Muscle layer of duodenum (tissue), 2 donors: ENCODE results near the gene SPATA7.

Experiments
- H3K27ac ChIP-seq: one replicate; pipeline ENCODE4 v1.7.0; 2013; ENCODE audit warnings: mild to moderate bottlenecking, low read length
- H3K27me3 ChIP-seq: one replicate; pipeline ENCODE4 v1.7.0; 2013; ENCODE audit warnings: low read depth, mild to moderate bottlenecking, control low read depth, low read length
- H3K36me3 ChIP-seq, 2 donors: one replicate each; pipeline ENCODE4 v1.7.0; 2013; ENCODE audit warnings: low read length in 2 of 2, control low read depth in 1 of 2, mild to moderate bottlenecking in 1 of 2; ENCODE audit not compliant: insufficient read depth in 2 of 2, control insufficient read depth in 1 of 2
- H3K4me1 ChIP-seq, 2 donors: one replicate each; pipeline ENCODE4 v1.7.0; 2013; ENCODE audit warnings: low read length in 2 of 2, mild to moderate bottlenecking in 2 of 2, control low read depth in 1 of 2, moderate library complexity in 1 of 2; ENCODE audit not compliant: insufficient read depth in 2 of 2, control insufficient read depth in 1 of 2
- H3K4me3 ChIP-seq, 2 donors: one replicate each; pipeline ENCODE4 v1.7.0; 2013; ENCODE audit warnings: low read length in 2 of 2, low read depth in 1 of 2, mild to moderate bottlenecking in 1 of 2
- H3K9me3 ChIP-seq, 2 donors: one replicate each; pipeline ENCODE4 v1.7.0; 2013; ENCODE audit warnings: low read length in 2 of 2, control low read depth in 1 of 2, mild to moderate bottlenecking in 1 of 2; ENCODE audit not compliant: control insufficient read depth in 1 of 2
- donor health status: healthy.

SPATA7 gene

GRCh38 chr14:88420187-88420586, 34.7 kb downstream of the SPATA7 start:
- H3K9me3 ChIP-seq: peaks cover 0 to 12% of the 10 kb centered on the region in 2 donors
- peaks cover 5 to 31% of the 10 kb centered on the region in 2 donors for H3K36me3 ChIP-seq
- no peaks in the 10 kb centered on the region for H3K4me1 ChIP-seq
- no peak overlapping the region for H3K4me3 ChIP-seq
- H3K27ac ChIP-seq: no peak overlapping the region
- H3K27me3 ChIP-seq: no peaks in the 10 kb centered on the region

GRCh38 chr14:88421286-88421685, 35.8 kb downstream of the SPATA7 start:
- Histone ChIP-seq H3K4me1 (no peaks in the 10 kb centered on the region), H3K4me3 (no peak overlapping the region), H3K36me3 (peaks cover 5 to 23% of the 10 kb centered on the region in 2 donors), H3K27ac (no peak overlapping the region), H3K9me3 (peaks cover 0 to 6% of the 10 kb centered on the region in 2 donors), H3K27me3 (no peaks in the 10 kb centered on the region)

DNA sequence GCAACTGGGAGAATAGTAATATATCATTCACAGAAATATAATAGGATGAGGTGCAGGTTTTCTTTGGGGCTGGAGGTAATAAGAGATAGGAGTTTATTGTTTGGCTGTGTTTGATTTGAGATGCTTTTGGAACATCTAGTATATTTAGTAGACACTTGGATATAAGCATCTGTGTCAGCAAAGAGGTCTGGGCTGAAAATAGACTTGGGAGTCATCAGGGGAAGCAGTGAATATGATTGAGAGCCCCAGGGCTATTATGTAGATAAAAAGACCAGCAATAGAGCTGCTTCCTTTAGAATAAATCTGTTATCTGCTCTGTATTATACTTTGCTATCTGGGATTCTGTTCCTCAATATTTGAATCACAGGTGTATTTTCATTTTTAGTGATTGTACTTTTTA, 36.6 kb downstream of the SPATA7 start:
- no peaks in the 10 kb centered on the region for H3K4me1 ChIP-seq
- no peak overlapping the region for H3K4me3 ChIP-seq
- no peak overlapping the region for H3K27ac ChIP-seq
- H3K27me3 ChIP-seq: no peaks in the 10 kb centered on the region
- H3K9me3 ChIP-seq: peaks cover 0 to 6% of the 10 kb centered on the region in 2 donors
- peaks cover 0 to 16% of the 10 kb centered on the region in 2 donors for H3K36me3 ChIP-seq

GRCh38 chr14:88422919-88423650, 37.6 kb downstream of the SPATA7 start:
- Histone ChIP-seq H3K9me3 (peaks cover 0 to 4% of the 10 kb centered on the region in 2 donors), H3K36me3 (peaks cover 0 to 7% of the 10 kb centered on the region in 2 donors), H3K4me1 (no peaks in the 10 kb centered on the region), H3K4me3 (no peak overlapping the region), H3K27ac (no peak overlapping the region), H3K27me3 (no peaks in the 10 kb centered on the region)

DNA sequence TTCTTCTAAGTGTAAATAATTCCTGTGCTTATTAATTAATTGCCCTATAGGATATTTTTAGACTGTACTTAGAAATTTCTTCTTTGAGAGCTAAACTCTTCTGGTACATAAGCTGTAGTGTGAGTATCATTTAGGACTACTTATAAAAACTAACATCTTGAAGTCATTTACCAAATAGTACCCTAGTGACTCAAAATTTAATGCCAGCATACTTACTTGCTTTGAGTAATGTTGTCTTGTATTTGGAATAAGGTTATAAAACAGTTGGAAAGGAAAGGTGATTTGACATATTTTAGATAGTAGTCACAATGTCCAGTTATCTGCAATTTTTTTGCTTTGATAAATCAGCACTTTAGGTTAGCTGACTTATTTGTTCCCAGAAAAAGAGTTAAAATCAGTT, 39.1 kb downstream of the SPATA7 start:
- H3K9me3 ChIP-seq: no peaks in the 10 kb centered on the region
- H3K27me3 ChIP-seq: no peaks in the 10 kb centered on the region
- H3K4me3 ChIP-seq: no peak overlapping the region
- H3K36me3 ChIP-seq: no peaks in the 10 kb centered on the region
- no peak overlapping the region for H3K27ac ChIP-seq
- H3K4me1 ChIP-seq: no peaks in the 10 kb centered on the region

- H3K4me1 ChIP-seq: no peaks in the 10 kb centered on the region
- H3K27ac ChIP-seq: no peak overlapping the region
- no peaks in the 10 kb centered on the region for H3K27me3 ChIP-seq
- H3K4me3 ChIP-seq: no peak overlapping the region
- no peaks in the 10 kb centered on the region for H3K36me3 ChIP-seq
- H3K9me3 ChIP-seq: no peaks in the 10 kb centered on the region
Observed at GRCh38 chr14:88426271-88426670, 40.8 kb downstream of the SPATA7 start.

GRCh38 chr14:88430976-88431375, 45.5 kb downstream of the SPATA7 start:
- H3K27me3 ChIP-seq: no peaks in the 10 kb centered on the region
- no peaks in the 10 kb centered on the region for H3K4me1 ChIP-seq
- no peaks in the 10 kb centered on the region for H3K9me3 ChIP-seq
- peaks cover 0 to 7% of the 10 kb centered on the region in 2 donors for H3K36me3 ChIP-seq
- H3K27ac ChIP-seq: no peak overlapping the region
- H3K4me3 ChIP-seq: no peak overlapping the region

DNA sequence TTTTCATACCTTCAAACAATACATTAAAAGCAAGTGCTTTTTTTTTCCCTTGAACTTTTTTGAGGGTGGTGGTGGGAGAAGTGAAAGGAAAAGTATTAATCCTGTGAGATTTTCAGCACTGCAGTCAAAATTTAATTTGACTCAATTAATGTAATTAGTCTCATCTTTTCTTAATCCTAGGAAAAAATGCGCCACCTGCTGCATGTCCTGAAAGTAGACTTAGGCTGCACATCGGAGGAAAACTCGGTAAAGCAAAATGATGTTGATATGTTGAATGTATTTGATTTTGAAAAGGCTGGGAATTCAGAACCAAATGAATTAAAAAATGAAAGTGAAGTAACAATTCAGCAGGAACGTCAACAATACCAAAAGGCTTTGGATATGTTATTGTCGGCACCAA, 52.2 kb downstream of the SPATA7 start:
- no peaks in the 10 kb centered on the region for H3K4me1 ChIP-seq
- no peaks in the 10 kb centered on the region for H3K27me3 ChIP-seq
- no peak overlapping the region for H3K4me3 ChIP-seq
- H3K9me3 ChIP-seq: no peaks in the 10 kb centered on the region
- peaks cover 18 to 36% of the 10 kb centered on the region in 2 donors for H3K36me3 ChIP-seq
- no peak overlapping the region for H3K27ac ChIP-seq

DNA sequence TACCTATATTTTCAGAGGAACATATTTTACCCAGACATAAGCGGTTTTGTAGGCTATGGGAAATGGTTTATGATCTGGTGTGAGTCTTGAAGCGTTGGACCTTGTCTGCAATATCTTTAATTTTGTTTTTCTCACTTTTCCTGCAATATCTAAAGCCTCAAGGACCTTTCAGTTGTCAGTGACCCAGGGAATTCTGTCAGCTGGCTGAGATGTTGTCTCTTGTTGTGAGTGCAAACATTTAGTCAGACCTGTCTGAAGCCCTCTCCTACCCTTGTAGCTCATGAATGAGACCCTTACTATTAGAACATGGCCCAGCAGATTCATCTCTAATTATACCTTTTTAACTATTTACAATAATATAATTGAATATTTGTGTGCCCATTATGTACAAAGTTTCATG, 53.6 kb downstream of the SPATA7 start:
- Histone ChIP-seq H3K36me3 (peaks cover 15 to 36% of the 10 kb centered on the region in 2 donors), H3K27ac (no peak overlapping the region), H3K9me3 (no peaks in the 10 kb centered on the region), H3K27me3 (no peaks in the 10 kb centered on the region), H3K4me3 (no peak overlapping the region), H3K4me1 (no peaks in the 10 kb centered on the region)

DNA sequence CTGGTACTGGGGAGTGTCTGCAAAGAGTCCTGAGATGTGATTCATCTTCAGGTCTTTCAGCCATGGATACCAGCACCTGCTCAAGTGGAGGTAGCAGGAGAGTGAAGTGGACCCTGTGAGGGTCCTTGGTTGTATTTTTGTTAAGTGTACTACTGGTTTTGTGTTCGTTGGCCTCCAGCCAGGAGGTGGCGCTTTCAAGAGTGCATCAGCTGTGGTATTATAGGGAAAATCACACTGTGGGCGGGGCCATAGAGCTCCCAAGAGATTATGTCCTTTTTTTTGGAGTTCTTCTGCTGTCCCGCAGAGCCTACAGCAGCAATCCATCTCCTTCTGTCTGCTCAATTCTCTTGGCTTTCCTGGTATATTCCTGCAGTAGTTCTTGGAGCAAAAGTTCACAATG, 66.8 kb downstream of the SPATA7 start:
- Histone ChIP-seq H3K9me3 (no peaks in the 10 kb centered on the region), H3K4me3 (no peak overlapping the region), H3K27me3 (no peaks in the 10 kb centered on the region), H3K27ac (no peak overlapping the region), H3K36me3 (peaks cover 0 to 43% of the 10 kb centered on the region in 2 donors), H3K4me1 (no peaks in the 10 kb centered on the region)

DNA sequence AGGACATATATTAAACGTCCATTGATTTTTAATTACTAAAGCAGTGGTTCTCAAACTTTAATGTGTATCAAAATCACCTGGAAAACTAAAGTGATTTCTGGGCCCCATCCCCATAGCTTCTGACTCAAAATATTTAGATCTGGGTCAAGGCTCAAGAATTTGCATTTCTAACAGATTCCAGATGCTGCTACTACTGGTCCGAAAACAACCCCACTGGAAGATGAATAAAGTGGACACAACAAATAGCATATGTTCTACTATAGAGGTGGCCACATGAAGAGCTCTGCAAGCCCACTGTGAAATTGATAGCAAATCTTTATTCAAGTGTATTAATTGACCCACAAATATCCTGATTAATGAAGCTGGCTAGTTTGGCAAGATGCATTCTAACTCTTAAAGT, 69.4 kb downstream of the SPATA7 start:
- Histone ChIP-seq H3K9me3 (no peaks in the 10 kb centered on the region), H3K27me3 (no peaks in the 10 kb centered on the region), H3K4me1 (no peaks in the 10 kb centered on the region), H3K36me3 (peaks cover 0 to 41% of the 10 kb centered on the region in 2 donors), H3K4me3 (no peak overlapping the region), H3K27ac (no peak overlapping the region)

GRCh38 chr14:88463318-88463717, 77.9 kb downstream of the SPATA7 start:
- no peak overlapping the region for H3K27ac ChIP-seq
- no peak overlapping the region for H3K4me3 ChIP-seq
- peaks cover 0 to 4% of the 10 kb centered on the region in 2 donors for H3K9me3 ChIP-seq
- no peaks in the 10 kb centered on the region for H3K4me1 ChIP-seq
- H3K36me3 ChIP-seq: peaks cover 12 to 30% of the 10 kb centered on the region in 2 donors
- H3K27me3 ChIP-seq: no peaks in the 10 kb centered on the region
